GM12864 (cell line): ENCODE data around the gene LSR.

Experiments
- DNase-seq: peaks from one replicate; pipeline ENCODE4 v3.0.0-alpha.2; 2011; ENCODE audit warnings: low read depth
- H3K4me3 ChIP-seq: 2 replicates; pipeline ENCODE4 v1.5.1; 2011; ENCODE audit warnings: mild to moderate bottlenecking, low read depth, low read length, control low read depth
- CTCF ChIP-seq: IDR thresholded peaks from 2 replicates; pipeline ENCODE4 v1.5.1; 2011; ENCODE audit warnings: low read depth, mild to moderate bottlenecking, moderate library complexity, low read length, control low read depth, inconsistent platforms; ENCODE audit errors: missing control alignments

The LSR gene

GRCh38 chr19:35249848-35250711, 1.3 kb downstream of the LSR start:
- TF ChIP-seq CTCF = no peak
- DNase-seq = no peak
- H3K4me3 ChIP-seq = peak overlapping the region; percentile 79

GRCh38 chr19:35251456-35251855, 2.7 kb downstream of the LSR start:
- H3K4me3 ChIP-seq = no peak overlapping the region
- no peak for DNase-seq
- no peak for TF ChIP-seq CTCF

GRCh38 chr19:35253316-35254286, 4.8 kb downstream of the LSR start:
- DNase-seq = no peak
- TF ChIP-seq CTCF = no peak
- H3K4me3 ChIP-seq = no peak overlapping the region

GRCh38 chr19:35254341-35255297, 5.8 kb downstream of the LSR start:
- H3K4me3 ChIP-seq = no peak overlapping the region
- no peak for DNase-seq
- no peak for TF ChIP-seq CTCF

- no peak for DNase-seq
- no peak for TF ChIP-seq CTCF
- no peak overlapping the region for H3K4me3 ChIP-seq
Observed at GRCh38 chr19:35256566-35256965, 7.8 kb downstream of the LSR start.

- TF ChIP-seq CTCF = no peak
- H3K4me3 ChIP-seq = no peak overlapping the region
- no peak for DNase-seq
Observed at GRCh38 chr19:35257113-35257461, 8.3 kb downstream of the LSR start.
